ENCODE results near the gene CBY1.

CBY1 gene

GRCh38 chr22:38700789-38701628 is 44.6 kb downstream of the CBY1 start, which contains the start of gene JOSD1:
JOSD1 (minus strand) TSS chr22:38700943; CDS start chr22:38699987, 956 bp downstream.
- in situ Hi-C loops (cut with MboI; ENCODE audit: low sequenced_read_pairs): no loop called here

- in situ Hi-C loops (cut with MboI; ENCODE audit: low sequenced_read_pairs): no loop called here
Measured at GRCh38 chr22:38704654-38705234, 48.3 kb downstream of the CBY1 start.

GRCh38 chr22:38705235-38706100 is 49.0 kb downstream of the CBY1 start, which contains the start of gene GTPBP1:
GTPBP1 (plus strand) TSS chr22:38705944; CDS start chr22:38705956, 12 bp downstream.
- in situ Hi-C loops (cut with MboI; ENCODE audit: low sequenced_read_pairs): no loop called here

GRCh38 chr22:38706101-38706900 is 49.9 kb downstream of the CBY1 start:
- in situ Hi-C loops (cut with MboI; ENCODE audit: low sequenced_read_pairs): no loop called here

GRCh38 chr22:38706901-38707195 is 50.4 kb downstream of the CBY1 start:
- in situ Hi-C loops (cut with MboI; ENCODE audit: low sequenced_read_pairs): no loop called here

GRCh38 chr22:38707346-38707745 is 50.9 kb downstream of the CBY1 start:
- in situ Hi-C loops (cut with MboI; ENCODE audit: low sequenced_read_pairs): no loop called here

- in situ Hi-C loops (cut with MboI; ENCODE audit: low sequenced_read_pairs): no loop called here
Measured at GRCh38 chr22:38707984-38708383, 51.5 kb downstream of the CBY1 start.

GRCh38 chr22:38709306-38709705 is 52.9 kb downstream of the CBY1 start:
- in situ Hi-C loops (cut with MboI; ENCODE audit: low sequenced_read_pairs): no loop called here

- in situ Hi-C loops (cut with MboI; ENCODE audit: low sequenced_read_pairs): no loop called here
Measured at GRCh38 chr22:38710351-38710750, 53.9 kb downstream of the CBY1 start.

GRCh38 chr22:38710866-38711265 is 54.4 kb downstream of the CBY1 start:
- in situ Hi-C loops (cut with MboI; ENCODE audit: low sequenced_read_pairs): no loop called here

GRCh38 chr22:38712486-38713207 is 56.2 kb downstream of the CBY1 start:
- in situ Hi-C loops (cut with MboI; ENCODE audit: low sequenced_read_pairs): no loop called here

GRCh38 chr22:38713921-38714320 is 57.5 kb downstream of the CBY1 start:
- in situ Hi-C loops (cut with MboI; ENCODE audit: low sequenced_read_pairs): no loop called here

GRCh38 chr22:38715176-38715764 is 58.8 kb downstream of the CBY1 start:
- in situ Hi-C loops (cut with MboI; ENCODE audit: low sequenced_read_pairs): no loop called here

GRCh38 chr22:38715852-38716251 is 59.4 kb downstream of the CBY1 start:
- in situ Hi-C loops (cut with MboI; ENCODE audit: low sequenced_read_pairs): no loop called here

- in situ Hi-C loops (cut with MboI; ENCODE audit: low sequenced_read_pairs): no loop called here
Measured at GRCh38 chr22:38716271-38716670, 59.8 kb downstream of the CBY1 start.

- in situ Hi-C loops (cut with MboI; ENCODE audit: low sequenced_read_pairs): no loop called here
Measured at GRCh38 chr22:38716826-38717225, 60.4 kb downstream of the CBY1 start.

GRCh38 chr22:38717244-38717643 is 60.8 kb downstream of the CBY1 start:
- in situ Hi-C loops (cut with MboI; ENCODE audit: low sequenced_read_pairs): no loop called here

GRCh38 chr22:38718414-38718813 is 62.0 kb downstream of the CBY1 start:
- in situ Hi-C loops (cut with MboI; ENCODE audit: low sequenced_read_pairs): no loop called here

- in situ Hi-C loops (cut with MboI; ENCODE audit: low sequenced_read_pairs): no loop called here
Measured at GRCh38 chr22:38719196-38719595, 62.8 kb downstream of the CBY1 start.

- in situ Hi-C loops (cut with MboI; ENCODE audit: low sequenced_read_pairs): no loop called here
Measured at GRCh38 chr22:38720350-38720749, 63.9 kb downstream of the CBY1 start.

Measured in HL-60/S4 treated with retinoic acid at 250 ng/mL for 4 days and 3 days (cell line).